ENCODE results near the gene VPS9D1.
"Not testable (repeated sequence)": the region's sequence is repeated elsewhere in the genome, so short reads cannot be mapped to it uniquely, and the experiment has no call there.

- not testable (repeated sequence) for TF ChIP-seq CTCF (IDR thresholded peaks at IDR 0.05; ENCODE audit: low read depth, low read length); EZH2phosphoT487 (IDR thresholded peaks at IDR 0.05; ENCODE audit: low read depth)
Observed at GRCh38 chr16:89699629-89700099, 21.0 kb downstream of the VPS9D1 start.
